Psoas muscle (tissue), 8 donors: Measurements from ENCODE around the gene DNAH8. TPM values are rescaled to one million over a fixed set of nuclear protein-coding genes. Genes with fewer than 3 reads are reported as not detected.

Experiments used
- ATAC-seq, 4 donors: fragments of 200-7000 bp; cut with Tn5 transposase; one replicate each; pipeline ENCODE4 v1.9.1; 2020; ENCODE audit warnings: moderate library complexity in 3 of 4, mild to moderate bottlenecking in 2 of 4
- DNase-seq, 2 donors: peaks; one replicate each; pipeline ENCODE4 v3.0.0-alpha.2; 2020
- H3K27ac ChIP-seq: fragments of 200-600 bp; one replicate; pipeline ENCODE4 v1.8.0; 2022
- H3K27me3 ChIP-seq, 3 donors: fragments of 200-600 bp in 1 of 3; one replicate each; pipeline versions ENCODE4 v1.6.1 to v1.8.0; 2013 to 2022; ENCODE audit warnings: low read length in 2 of 3, mild to moderate bottlenecking in 2 of 3, moderate library complexity in 1 of 3; ENCODE audit not compliant: insufficient read depth in 3 of 3
- H3K36me3 ChIP-seq, 2 donors: fragments of 200-600 bp in 1 of 2; one replicate each; pipeline versions ENCODE4 v1.6.1 to v1.8.0; 2013 to 2022; ENCODE audit warnings: low read depth in 1 of 2, mild to moderate bottlenecking in 1 of 2, moderate library complexity in 1 of 2; ENCODE audit not compliant: insufficient read depth in 1 of 2
- H3K4me1 ChIP-seq: fragments of 200-600 bp; one replicate; pipeline ENCODE4 v1.8.0; 2022
- H3K4me3 ChIP-seq: fragments of 200-600 bp; one replicate; pipeline ENCODE4 v1.8.0; 2022; ENCODE audit warnings: mild to moderate bottlenecking
- H3K9me3 ChIP-seq: fragments of 200-600 bp; one replicate; pipeline ENCODE4 v1.8.0; 2022
- CTCF ChIP-seq: fragments of 200-600 bp; IDR thresholded peaks from one replicate; pipeline ENCODE4 v1.8.0; 2022; ENCODE audit warnings: antibody characterized with exemption
- WGBS, 3 donors: extraction: QIAGEN DNeasy Blood & Tissue Kit; methylation state at CpG; one replicate each; pipeline versions ENCODE4 v1.1.6 to v1.1.7; 2013; 5-methylcytosine and 5-hydroxymethylcytosine counted together
- intact Hi-C, 2 donors: fragments of 100-400 bp; cut with DNase I; formaldehyde crosslinking; loops; one replicate each; pipeline versions ENCODE4 v1.11.0 to v1.14.2; 2022
- polyA plus RNA-seq, 3 donors: library from polyadenylated mRNA; stranded (reverse); fragments of 200-250 nt; gene quantifications; one replicate each; pipeline ENCODE4 v1.2.3, GENCODE V29; 2013
- total RNA-seq, 4 donors: library from RNA; stranded (reverse); fragmentation: NEBNext Ultra II Directional in 2 of 4; extraction: Animal tissue kit (Norgen Biotek cat#: 25700) in 2 of 4; gene quantifications; one replicate each; pipeline versions ENCODE4 v1.2.1 to v1.2.4, GENCODE V29; 2021 to 2023
- donor health status: healthy with polysubstance abuse.
- donor health status: DM: no; HTN: no; CAD: no; lungs with moderate emphysema.
- donor health status: Bipolar disorder and iron deficiency.
- donor health status: healthy.
- donor health status: DM: yes; HTN: yes; CAD: no.
- donor health status: DM: no; HTN: no; CAD: no.
- donor health status: DM: no; HTN: no; CAD: no.
- donor health status: DM: yes; HTN: yes; CAD: no.

Gene DNAH8
- total and polyA plus RNA-seq, 7 donors = 0.02 TPM; not detected in 6

GRCh38 chr6:38848760-38849159, 133.6 kb downstream of the DNAH8 start:
- TF ChIP-seq CTCF = no peak
- Histone ChIP-seq H3K4me3 (no peak overlapping the region), H3K4me1 (no peaks in the 10 kb centered on the region), H3K9me3 (no peaks in the 10 kb centered on the region), H3K27ac (no peak overlapping the region), H3K27me3 (peaks cover 0 to 6% (median 3%) of the 10 kb centered on the region in 3 donors), H3K36me3 (no peaks in the 10 kb centered on the region)
- WGBS, 3 donors = 89 to 94% (median 93%) methylated on average over 2 of the region's 2 CpGs
- DNase-seq (no peak), ATAC-seq (no peak)
- intact Hi-C loops = no loop called here

- TF ChIP-seq CTCF = no peak
- H3K4me3 ChIP-seq = no peak overlapping the region
- DNase-seq = no peak
- no peaks in the 10 kb centered on the region for H3K36me3 ChIP-seq
- peaks cover 0 to 6% (median 3%) of the 10 kb centered on the region in 3 donors for H3K27me3 ChIP-seq
- no peak for ATAC-seq
- intact Hi-C loops = no loop called here
- H3K9me3 ChIP-seq = no peaks in the 10 kb centered on the region
- no peaks in the 10 kb centered on the region for H3K4me1 ChIP-seq
- H3K27ac ChIP-seq = no peak overlapping the region
- 54 to 70% (median 66%) methylated on average over 3 of the region's 3 CpGs for WGBS, 3 donors
Measured at GRCh38 chr6:38852215-38852614, 137.1 kb downstream of the DNAH8 start.

- no peak overlapping the region for H3K4me3 ChIP-seq
- H3K36me3 ChIP-seq = no peaks in the 10 kb centered on the region
- H3K9me3 ChIP-seq = no peaks in the 10 kb centered on the region
- intact Hi-C loops = no loop called here
- H3K27me3 ChIP-seq = peaks cover 0 to 6% (median 3%) of the 10 kb centered on the region in 3 donors
- ATAC-seq (no peak), DNase-seq (no peak)
- H3K27ac ChIP-seq = no peak overlapping the region
- TF ChIP-seq CTCF = no peak
- H3K4me1 ChIP-seq = no peaks in the 10 kb centered on the region
- 91 to 94% (median 93%) methylated on average over 2 of the region's 2 CpGs for WGBS, 3 donors
Measured at GRCh38 chr6:38853236-38853635, 138.1 kb downstream of the DNAH8 start.

- ATAC-seq = no peak
- WGBS, 3 donors = 65 to 71% (median 66%) methylated on average over 2 of the region's 2 CpGs
- Histone ChIP-seq H3K27me3 (peaks cover 0 to 6% (median 3%) of the 10 kb centered on the region in 3 donors), H3K9me3 (no peaks in the 10 kb centered on the region), H3K27ac (no peak overlapping the region), H3K36me3 (no peaks in the 10 kb centered on the region), H3K4me1 (no peaks in the 10 kb centered on the region), H3K4me3 (no peak overlapping the region)
- intact Hi-C loops = no loop called here
- DNase-seq = no peak
- no peak for TF ChIP-seq CTCF
Measured at GRCh38 chr6:38856492-38856891, 141.4 kb downstream of the DNAH8 start.

- no peaks in the 10 kb centered on the region for H3K9me3 ChIP-seq
- no peaks in the 10 kb centered on the region for H3K36me3 ChIP-seq
- ATAC-seq (no peak), DNase-seq (no peak)
- H3K4me3 ChIP-seq = no peak overlapping the region
- H3K4me1 ChIP-seq = no peaks in the 10 kb centered on the region
- H3K27ac ChIP-seq = no peak overlapping the region
- H3K27me3 ChIP-seq = peaks cover 0 to 6% (median 0%) of the 10 kb centered on the region in 3 donors
- no peak for TF ChIP-seq CTCF
- intact Hi-C loops = no loop called here
- 70 to 75% (median 72%) methylated on average over 5 of the region's 5 CpGs for WGBS, 3 donors
Measured at GRCh38 chr6:38857815-38858214, 142.7 kb downstream of the DNAH8 start.
